SKM-1 (cell line): ENCODE measurements around the gene UNC79.
"Not testable (repeated sequence)": the region's sequence is repeated elsewhere in the genome, so short reads cannot be mapped to it uniquely, and the experiment has no call there.

Experiments used
- DNase-seq: peaks from one replicate; lab custom pipeline; 2025; ENCODE audit not compliant: unreplicated experiment; lab: John Stamatoyannopoulos, UW

Gene UNC79

DNA sequence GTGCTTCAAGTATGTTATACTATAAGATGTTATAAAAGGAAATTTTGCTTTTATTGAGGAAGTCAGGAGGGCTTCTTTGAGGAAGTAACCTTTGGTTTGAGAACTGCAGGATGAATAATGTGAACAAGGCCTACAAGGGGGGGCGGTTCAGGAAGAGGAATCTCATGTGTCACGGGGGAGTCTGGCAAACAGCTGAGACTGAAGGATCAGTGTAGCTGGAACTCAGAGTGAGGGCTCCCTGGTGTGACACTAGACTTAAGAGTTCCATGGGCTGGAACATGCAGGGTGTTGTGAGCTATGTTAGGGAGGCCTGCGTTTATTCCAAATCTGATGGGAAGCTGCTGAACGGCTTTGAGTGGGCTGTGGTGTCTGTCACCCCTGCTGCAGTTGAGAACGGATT, 62.3 kb downstream of the UNC79 start:
- no peak for DNase-seq

DNA sequence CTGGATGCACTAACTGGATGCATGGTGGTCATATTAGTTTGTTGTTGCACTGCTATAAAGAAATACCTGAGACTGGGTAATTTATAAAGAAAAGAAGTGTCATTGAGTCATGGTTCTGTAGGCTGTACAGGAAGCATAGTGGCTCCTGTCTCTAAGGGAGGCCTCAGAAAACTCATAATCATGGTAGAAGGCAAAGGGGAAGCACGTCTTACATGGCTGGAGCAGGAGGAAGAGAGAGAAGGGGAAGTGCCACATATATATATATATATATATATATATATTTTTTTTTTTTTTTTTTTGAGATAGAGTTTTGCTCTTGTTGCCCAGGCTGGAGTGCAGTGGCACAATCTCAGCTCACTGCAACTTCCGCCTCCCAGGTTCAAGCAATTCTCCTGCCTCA, 62.9 kb downstream of the UNC79 start:
- DNase-seq = peak; percentile 2

DNA sequence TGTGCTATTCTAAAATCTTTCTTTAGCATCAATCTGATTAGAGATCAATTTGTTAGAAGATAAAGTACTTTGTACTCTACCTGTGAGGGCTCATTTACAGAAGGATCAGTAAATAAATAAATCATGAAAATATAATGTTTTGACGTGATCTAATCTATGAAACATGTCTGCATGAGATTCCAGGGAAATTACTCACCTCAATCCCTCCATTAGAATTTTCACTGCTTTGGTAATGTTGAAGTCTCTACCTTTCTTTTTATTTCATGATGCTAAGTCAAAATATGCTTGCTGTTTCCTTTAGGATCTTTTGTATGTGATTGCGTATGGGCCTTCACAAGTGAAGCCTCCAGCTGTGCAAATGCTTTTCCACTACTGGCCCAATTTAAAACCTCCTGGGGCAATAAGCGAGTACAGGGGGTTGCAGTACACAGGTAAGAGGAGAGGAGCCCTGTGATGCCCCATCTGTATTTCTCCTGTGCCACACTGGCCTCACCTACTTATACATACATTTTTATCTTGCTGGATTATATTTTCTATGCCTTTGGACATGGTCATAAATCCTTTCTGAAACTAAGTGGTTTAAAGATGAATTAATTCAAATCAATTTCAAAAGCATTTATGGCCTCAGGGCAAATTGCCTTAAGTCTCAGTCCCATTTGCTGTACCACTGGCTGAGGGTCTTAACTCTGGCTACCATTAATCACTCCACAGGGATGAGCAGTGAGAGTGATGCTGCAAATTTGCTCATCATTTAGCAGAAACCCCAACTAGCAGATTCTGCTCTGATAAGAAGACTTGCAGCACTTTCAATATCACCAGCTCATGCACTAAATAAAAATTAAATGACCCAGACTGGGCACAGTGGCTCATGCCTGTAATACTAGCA, 66.4 kb downstream of the UNC79 start:
- no peak for DNase-seq

DNA sequence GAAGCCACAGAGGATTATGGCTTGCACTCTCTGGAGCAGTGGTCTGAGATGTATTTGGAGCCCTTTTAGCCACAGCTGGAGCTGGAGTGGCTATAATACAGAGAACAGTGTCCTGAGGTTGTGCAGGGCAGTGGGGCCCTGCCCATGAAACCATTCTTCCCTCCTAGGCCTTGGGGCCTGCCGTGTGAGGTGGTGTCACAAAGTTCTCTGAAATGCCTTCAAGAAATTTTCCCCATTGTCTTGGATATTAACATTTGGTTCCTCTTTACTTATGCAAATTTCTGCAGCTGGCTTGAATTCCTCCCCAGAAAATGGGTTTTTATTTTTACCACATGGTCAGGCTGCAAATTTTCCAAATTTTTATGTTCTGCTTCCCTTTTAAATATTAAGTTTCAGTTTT, 79.3 kb downstream of the UNC79 start:
- DNase-seq = no peak

DNA sequence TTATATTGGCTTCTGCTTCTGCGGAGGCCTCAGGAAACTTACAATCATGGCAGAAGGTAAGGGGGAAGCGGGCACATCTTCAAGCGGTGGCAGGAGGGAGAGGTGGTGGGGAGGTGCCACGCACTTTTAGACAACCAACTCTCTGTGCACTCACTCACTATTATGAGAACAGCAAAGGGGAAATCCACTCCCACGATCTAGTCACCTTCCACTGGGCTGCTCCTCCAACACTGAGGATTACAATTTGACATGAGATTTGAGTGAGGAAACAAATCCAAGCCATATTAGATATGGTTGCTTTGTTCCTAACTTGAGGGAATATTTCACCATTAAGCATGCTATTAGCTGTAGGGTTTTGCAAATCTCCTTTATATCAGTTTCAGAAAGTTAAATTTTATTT, 80.3 kb downstream of the UNC79 start:
- no peak for DNase-seq

DNA sequence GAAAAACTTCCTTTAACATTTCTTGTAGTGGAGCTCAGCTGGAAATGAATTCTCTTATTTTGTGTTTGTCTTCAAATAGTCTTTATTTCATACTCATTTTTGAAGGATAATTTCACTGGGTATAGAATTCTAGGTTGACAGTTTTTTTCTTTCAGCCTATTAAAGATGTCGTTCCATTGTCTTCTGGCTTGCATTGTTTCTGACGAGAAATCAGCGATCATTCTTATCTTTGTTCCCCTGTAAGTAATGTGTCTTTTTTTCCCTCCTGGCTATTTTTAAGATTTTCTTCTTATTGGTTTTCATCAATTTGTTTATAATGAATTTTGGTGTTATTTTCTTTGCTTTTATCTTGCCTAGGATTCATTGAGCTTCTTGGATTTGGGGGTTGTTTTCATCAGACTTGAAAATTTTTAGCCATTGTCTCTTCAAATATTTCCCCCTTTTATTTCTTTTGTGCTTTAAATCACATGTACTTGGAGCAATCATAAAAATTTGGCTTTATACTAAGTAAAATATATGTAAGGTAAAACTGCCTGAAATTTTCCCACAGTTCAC, 89.4 kb downstream of the UNC79 start:
- no peak for DNase-seq

DNA sequence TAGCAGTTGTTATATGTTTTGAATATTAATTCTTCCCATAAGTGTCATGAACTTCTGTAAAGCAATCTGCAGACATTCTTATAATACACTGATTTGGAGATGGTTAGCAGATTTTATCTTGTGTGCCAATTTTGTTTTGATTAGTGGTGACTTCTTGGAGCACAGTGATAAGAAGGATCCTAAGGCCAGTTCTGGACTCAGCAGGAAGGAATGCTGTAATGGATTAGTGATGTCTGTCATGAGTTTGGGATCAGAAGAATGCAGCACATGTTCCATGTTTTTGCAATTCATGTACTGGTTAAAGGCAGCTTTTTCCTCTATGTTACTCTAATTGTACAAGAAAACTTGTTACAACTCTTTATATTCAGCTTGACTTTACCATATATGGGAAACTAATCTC, 91.5 kb downstream of the UNC79 start:
- DNase-seq = no peak

DNA sequence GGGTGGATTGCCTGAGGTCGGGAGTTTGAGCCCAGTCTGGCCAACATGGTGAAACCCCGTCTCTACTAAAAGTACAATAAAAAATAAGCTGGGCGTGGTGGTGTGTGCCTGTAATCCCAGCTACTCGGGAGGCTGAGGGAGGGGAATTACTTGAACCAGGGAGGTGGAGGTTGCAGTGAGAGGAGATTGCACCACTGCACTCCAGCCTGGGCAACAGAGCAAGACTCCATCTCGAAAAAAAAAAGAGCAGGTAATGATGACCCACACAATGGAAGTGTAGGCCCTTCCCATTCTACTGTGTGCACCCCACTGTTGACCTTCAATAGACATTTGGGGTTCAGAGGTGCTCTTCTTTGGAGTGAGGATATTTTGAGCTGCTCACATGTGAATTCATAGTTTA, 94.5 kb downstream of the UNC79 start:
- not testable (repeated sequence) for DNase-seq

DNA sequence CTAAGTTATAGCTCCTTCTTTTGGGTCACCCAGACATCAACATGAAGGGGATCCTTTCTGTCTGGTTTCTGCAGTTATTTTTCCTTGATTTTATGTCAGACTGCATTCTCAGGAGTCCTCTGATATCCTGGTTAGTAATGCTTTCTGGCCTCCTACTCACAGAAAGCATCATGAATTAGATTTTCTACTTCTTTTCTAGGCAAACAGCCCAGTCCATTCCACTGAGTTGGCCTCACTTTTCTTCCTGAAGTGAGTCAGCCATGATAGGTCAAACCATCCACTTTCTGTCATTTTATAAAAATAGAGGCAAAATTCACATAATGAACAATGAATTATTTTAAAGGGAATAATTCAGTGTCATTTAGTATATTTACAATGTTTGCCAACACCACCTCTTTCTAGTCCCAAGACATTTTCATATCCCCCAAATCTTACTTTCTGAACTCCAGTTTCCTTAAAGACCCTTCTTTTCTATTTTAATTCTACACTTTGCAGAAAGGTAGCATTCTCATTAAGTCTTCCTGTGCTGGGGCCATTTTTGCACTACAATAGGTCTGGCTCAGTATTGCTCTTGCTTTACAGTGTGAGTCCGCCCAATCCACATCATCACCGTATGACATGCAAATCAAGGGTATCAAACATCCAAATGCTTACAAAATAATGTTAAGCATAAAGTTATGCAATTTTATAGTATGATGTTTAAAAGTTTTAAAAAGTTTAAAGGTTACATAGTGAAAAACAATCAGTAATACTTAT, 95.1 kb downstream of the UNC79 start:
- no peak for DNase-seq

DNA sequence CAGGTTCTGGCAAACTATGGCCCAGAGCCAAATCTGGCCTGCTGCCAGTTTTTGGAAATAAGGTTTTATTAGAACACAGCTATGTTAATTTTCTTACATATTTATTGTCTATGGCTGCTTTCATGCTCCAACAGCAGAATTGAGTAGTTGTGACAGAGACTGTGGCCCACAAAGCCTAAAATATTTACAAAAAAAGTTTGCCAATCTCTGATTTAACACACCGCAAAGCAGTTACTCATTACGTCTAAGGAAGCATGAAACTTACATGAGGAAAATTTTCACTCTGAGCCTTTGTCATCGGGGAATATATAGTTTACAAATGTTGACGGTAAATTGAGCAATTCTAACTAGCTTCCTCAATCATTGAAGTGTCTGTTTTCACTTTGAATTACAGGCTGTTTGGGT, 96.5 kb downstream of the UNC79 start:
- DNase-seq = peak; percentile 27

DNA sequence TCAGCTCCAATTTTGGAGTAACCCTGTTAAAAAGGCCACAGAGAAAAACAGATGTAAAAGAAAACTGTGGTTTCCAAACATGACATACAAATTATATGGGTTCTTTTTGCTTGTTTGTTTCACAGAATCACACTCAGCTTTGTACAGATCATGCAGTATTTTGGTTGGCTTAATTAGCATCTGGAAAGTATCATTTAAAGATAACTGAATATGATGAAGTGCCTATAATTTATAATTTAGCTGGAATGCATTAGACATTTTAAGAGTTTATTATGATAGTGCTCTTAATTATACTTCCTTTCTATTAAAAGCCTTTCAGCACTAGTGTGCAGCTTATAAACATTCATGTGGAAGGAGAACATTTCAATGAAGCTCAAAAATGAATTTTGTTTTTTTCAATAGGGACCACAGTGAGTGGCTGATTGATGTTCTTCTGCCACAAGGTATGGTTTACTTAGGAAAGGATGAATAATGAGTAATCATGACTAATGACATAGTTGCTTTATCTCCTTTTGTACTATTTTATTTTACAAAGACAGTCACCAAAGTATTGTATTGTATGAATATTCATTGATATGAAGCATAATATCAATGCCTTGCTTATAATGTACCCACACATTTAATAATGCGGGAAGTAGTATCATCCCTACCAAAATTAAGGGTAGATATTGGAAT, 98.3 kb downstream of the UNC79 start:
- no peak for DNase-seq

DNA sequence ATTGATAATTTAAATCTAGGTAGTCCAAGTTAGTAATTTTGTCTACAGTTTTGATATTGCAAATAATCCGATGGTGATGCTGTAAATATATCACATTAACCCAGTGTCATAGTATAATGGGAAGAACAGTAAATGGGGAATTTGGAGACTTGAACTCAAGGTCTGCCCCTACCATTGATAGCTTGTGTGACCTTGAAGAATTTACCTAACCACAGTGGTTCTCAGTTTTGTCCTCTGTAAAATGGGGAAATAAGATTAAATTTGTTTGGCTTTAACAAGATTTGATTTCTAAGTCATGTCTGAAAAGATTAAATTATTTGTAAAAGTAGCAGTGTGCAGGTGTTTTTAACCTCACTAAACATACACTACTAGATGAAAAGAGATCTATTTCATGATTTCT, 100.9 kb downstream of the UNC79 start:
- no peak for DNase-seq

DNA sequence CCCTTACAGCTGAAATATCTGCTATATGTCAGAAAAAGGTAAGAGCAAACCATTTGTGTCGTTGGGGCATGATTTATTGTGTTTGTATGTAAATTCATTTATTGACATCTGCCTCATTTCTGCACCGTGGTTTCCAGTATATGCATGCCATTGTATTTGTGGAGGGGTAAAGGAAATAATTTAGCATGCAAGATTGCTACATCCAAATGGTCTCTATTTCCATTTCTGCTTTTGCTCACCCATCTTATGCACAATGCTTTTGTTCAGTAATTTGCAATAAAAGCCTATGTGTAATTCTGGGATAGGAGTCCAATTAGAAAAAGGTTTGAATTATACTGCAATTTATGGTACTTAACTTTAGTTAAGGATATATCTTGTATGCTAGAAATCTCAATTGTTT, 101.8 kb downstream of the UNC79 start:
- DNase-seq = no peak

DNA sequence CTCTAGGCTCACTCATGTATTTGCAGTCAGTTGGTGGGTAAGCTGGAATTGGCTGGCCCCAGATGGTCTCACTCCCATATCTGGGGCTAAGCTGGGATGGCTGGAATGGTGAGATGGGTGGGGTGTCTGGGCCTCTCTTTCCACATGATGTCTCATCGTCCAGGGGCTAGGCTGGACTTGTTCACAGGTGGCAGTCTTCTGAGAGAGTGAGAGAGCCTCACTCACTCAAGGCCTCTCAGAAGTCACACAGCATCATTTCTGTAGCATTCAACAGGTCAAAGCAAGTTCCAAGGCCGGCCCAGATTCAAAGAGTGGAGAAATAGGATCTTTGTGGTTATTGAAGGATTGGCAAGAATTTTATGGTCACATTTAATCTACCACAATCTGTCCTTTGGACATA, 102.7 kb downstream of the UNC79 start:
- DNase-seq = no peak

DNA sequence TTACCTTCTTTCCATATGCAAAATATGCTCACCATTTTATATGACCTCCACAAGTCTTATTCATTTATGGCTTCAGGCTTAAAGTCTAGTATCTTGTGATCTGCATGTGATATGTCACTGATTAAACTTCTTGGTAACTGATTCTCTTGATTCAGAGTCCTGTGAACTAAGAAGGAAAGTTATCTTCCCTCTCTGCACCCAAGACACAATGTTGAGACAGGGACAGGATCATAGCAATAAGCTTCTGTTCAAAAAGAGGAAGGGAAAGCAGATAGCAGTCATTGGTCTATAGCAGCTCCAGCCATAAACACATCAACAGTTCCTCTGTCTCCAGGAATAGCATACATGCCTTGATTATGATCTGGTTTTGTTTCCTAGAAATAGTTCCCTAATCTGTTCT, 103.1 kb downstream of the UNC79 start:
- DNase-seq = peak; percentile 15

DNA sequence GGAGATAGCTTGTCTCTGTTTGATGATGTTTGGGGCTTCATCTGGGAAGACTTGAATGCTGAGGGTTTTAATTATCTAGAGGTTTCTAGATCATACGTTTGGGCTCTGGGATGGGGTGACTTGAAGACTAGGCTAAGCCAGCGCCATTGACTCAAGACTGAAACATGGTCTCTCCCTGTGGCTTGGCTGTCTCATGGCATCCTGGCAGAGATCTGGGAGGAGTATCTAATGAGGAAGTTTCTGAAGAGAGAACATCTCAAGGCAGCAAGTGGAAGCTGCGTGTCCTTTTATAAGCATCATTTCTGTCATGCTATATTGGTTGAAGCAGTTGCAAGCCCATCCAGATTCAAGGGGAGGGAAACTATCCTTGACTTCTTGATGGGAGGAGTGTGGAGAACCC, 104.8 kb downstream of the UNC79 start:
- no peak for DNase-seq

DNA sequence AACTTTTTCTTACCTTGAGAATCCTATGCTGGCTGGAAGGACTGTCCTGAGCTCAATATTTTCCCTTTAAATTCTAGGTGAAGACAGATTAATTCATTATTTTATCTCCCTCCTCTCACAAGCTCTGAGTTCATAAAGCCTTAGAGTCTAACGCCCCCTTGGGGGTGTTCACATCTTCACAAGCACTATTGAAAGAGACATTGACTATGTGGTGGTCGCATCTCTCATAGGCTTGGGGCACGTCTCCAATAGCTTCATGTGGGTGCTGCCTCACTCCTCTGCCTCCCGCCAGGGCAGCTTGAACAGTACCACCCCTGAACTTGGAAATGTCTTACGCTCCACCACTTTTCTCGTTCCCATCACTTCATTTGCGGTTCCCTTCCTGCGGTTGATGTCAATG, 106.2 kb downstream of the UNC79 start:
- no peak for DNase-seq

DNA sequence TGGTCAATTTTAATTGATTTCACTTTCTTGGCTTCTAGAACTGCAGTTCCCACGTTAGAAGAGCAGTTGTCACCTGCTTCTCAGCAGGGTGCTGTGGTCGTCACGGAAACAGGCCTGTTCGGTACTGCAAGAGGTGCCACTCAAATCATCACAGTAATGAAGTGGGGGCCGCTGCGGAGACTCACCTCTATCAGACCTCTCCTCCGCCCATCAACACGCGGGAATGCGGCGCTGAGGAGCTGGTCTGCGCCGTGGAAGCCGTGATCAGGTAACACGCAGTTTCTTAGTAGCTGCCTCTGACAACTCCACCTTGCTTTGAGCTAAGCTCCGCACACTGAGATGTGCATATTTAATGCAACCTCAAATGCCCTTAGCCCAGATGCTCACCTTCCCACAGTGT, 107.2 kb downstream of the UNC79 start:
- no peak for DNase-seq

DNA sequence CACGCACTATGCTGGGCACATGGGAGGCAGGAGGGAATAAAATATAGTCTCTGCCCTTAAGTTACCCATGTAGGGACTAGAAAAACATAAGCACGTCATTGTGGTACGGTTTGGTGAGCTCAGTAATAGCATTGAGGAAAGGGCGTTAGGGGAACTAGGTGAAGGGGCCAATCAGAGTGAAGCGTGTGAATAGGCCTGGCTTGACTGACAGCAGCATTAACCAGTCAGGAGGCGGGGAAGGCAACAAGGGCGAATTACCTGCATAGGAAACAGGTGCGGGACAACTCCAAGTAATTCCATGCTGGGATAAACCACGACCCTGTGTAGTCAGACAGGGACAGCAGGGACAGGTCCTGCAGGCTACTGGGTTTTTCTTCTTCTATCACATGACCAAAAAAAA, 107.7 kb downstream of the UNC79 start:
- no peak for DNase-seq

DNA sequence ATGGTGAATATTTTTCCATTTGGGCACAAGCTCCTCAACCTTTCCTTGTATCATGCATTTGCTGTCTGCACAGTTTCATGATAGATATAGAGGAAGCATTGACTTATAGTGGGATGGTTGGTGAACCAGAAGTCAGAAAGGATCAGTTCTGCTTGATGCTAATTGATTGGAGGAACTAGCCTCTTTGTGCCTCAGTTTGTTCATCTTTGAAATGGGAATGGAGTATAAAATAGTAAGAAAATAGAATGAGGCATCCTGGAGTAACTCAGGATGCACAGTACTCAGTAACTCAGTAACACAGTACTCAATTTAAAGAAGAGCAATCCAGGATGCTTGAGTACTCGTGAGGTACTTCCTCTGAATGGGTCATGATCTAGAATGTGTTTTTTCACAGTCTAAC, 109.5 kb downstream of the UNC79 start:
- DNase-seq = no peak

DNA sequence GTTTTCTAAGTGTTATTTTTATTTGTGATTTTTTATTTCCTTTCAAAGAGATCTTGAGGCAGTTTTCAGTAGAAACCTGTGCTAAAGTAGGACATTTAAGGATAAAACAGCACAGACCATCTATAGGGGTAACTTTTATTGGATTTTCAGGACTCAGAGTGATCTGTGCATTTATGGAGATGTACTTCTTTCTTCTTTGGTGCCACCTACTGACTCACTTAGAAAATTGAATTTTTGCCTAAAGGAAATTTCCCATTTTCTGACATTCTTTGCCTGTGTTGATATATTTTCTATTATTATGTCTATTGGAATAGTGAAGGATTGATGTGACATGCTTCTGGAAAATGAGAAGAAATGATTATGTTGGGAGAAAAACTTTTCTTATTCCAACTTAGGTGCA, 113.0 kb downstream of the UNC79 start:
- no peak for DNase-seq

DNA sequence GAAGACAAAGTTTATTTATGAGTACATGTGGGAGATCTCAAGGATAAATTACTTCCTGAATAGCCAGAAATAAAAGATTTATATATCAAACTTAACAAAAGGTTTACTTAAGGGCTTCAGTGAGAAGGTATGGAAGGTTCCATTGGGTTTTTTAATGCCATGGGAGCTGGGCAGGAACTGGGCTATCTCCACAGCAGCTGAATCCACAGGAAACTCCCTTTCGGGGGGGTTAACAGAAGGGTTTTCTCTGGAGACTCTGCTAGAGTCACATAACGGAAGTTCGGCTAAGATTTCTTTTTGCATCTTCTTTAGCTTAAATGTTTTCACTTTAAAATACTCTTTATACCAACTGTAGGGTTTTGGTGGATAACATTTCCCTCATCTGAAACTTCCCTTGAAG, 113.5 kb downstream of the UNC79 start:
- DNase-seq = no peak
